22Rv1 (cell line): ENCODE data around the gene NKAP.
"Not testable (repeated sequence)": the region's sequence is repeated elsewhere in the genome, so short reads cannot be mapped to it uniquely, and the experiment has no call there.

Experiments used
- H3K27ac ChIP-seq: fragments of 450-650 bp; 2 replicates; pipeline ENCODE4 v1.5.1; 2017
- ZFX ChIP-seq: fragments of 450-650 bp; IDR thresholded peaks from 2 replicates; pipeline ENCODE4 v1.6.1; 2017; ENCODE audit warnings: antibody characterized with exemption, borderline replicate concordance
- TF ChIP-seq, protein P1 (sequence below): fragments of 450-650 bp; IDR thresholded peaks from 2 replicates; pipeline ENCODE4 v1.5.1; 2017; ENCODE audit warnings: mild to moderate bottlenecking

Gene NKAP

DNA sequence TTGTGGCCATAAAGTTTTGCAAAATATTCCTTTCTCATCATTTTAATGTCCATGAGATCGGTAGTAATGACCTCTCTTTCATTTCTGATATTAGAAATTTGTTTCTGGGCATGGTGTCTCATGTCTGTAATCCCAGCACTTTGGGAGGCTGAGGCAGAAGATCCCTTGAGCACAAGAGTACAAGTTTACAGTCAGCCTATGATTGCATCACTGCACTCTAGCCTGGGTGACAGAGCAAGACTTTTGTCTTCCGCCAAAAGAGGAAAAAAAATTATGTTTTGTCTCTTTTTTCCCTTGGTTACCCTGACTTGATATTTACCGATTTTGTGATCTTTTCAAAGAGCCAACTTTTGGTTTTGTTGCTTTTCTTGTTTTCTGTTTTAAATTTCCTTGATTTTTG, 10.8 kb upstream of the NKAP start:
- no peak for TF ChIP-seq ZFX
- TF ChIP-seq, protein P1, sequence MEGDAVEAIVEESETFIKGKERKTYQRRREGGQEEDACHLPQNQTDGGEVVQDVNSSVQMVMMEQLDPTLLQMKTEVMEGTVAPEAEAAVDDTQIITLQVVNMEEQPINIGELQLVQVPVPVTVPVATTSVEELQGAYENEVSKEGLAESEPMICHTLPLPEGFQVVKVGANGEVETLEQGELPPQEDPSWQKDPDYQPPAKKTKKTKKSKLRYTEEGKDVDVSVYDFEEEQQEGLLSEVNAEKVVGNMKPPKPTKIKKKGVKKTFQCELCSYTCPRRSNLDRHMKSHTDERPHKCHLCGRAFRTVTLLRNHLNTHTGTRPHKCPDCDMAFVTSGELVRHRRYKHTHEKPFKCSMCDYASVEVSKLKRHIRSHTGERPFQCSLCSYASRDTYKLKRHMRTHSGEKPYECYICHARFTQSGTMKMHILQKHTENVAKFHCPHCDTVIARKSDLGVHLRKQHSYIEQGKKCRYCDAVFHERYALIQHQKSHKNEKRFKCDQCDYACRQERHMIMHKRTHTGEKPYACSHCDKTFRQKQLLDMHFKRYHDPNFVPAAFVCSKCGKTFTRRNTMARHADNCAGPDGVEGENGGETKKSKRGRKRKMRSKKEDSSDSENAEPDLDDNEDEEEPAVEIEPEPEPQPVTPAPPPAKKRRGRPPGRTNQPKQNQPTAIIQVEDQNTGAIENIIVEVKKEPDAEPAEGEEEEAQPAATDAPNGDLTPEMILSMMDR, result no peak
- no peak overlapping the region for H3K27ac ChIP-seq

DNA sequence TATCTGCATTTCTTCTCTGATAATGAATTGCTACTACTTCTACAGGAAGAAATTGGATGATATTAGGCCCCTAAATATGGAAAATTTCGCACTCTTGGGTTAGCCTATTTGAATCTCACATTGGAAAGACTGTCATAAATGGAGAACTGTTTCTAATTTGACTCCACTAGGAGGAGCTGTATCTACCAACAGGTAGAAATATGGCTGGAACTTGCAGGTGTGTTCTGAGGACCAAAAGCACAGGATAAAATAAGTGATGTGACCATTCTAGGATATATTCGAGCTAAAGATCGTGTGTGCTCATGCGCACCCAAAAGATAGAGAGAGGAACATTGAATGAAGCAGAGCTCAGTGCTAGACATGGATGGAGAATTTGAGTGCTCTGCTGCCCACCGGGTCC, 4.8 kb upstream of the NKAP start:
- H3K27ac ChIP-seq, result no peak overlapping the region
- TF ChIP-seq, protein P1, result peak; percentile 47
- no peak for TF ChIP-seq ZFX

DNA sequence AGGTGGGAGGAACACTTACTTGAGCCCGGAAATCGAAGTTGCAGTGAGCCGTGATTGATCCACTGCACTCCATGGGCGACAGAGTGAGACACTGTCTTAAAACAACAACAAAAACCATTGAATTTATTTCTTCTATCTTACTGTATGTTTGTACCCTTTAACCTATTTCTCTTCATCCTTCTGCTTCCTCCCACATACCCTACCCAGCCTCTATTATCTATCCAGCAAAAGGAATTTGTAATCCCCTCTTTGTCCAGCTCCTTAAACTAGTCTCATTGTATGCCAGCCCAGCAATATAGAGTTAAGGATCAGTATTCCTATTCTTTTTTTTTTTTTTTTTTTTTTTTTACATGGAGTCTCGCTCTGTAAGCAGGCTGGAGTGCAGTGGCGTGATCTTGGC, 1.9 kb upstream of the NKAP start:
- H3K27ac ChIP-seq, result no peak overlapping the region
- TF ChIP-seq, protein P1, result no peak
- no peak for TF ChIP-seq ZFX

DNA sequence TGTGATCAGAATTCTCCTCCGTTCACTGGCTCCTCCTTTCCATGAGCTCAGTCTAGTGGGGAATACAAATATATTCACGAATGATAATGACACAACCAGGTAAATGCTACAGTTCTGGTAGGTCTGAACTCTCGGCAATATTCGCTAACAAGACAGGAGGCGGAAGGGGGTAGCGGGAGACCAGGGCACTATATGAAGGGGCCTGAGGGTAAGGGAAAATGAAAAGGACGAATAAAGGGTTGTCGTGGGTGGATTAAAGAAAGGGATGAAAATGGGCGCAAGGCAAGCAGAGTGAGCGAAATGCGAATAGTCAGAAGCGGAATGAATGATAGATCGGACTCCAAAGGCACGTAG, 743 bp downstream of the NKAP start:
- TF ChIP-seq ZFX, result no peak
- TF ChIP-seq, protein P1, result no peak
- peak overlapping the region; percentile 78 for H3K27ac ChIP-seq

DNA sequence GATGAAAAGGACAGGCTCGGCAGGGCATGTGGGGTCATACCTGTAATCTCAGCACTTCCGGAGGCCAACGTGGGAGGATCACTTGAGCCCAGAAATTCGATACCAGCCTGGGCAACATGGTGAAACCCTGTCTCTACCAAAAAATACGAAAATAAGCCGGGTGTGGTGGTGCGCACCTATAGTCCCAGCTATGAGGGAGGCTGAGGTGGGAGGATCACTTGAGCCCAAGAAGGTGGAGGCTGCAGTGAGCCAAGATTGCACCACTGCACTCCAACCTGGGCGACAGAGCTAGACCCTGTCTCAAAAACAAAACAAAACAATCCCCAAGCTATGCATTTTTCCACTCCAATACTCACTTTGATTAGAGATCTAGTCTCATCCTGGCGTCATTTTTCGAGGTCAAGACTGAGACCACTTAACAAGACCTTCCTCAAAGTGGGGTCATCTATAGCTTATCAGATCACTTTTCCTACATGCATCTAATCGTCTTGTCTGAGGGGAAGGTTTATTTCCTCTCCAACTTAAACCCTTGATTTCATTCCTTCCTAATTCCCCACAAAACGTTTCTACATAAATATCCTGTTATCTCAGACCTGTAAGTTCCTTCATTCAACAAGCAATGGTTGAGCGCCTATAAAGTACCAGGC, 1.3 kb downstream of the NKAP start:
- H3K27ac ChIP-seq, result peak overlapping the region; percentile 78
- TF ChIP-seq, protein P1, result no peak
- TF ChIP-seq ZFX, result no peak

DNA sequence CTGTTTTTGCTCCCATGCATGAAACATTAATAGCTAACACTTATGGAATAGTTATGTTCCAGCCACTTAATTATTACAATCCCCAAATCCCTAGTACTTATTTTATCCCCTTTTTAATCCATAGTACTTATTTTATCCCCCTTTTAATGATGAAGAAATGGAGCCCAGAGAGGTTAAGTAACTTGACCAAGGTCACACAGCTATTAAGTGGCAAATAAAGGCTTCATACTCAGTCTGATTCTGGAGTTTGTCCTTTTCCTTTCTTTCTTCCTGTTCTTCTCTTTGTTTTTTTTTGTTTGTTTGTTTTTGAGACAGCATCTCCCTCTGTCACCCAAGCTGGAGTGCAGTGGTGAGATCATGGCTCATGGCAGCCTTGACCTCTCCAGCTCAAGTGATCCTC, 2.2 kb downstream of the NKAP start:
- no peak overlapping the region for H3K27ac ChIP-seq
- TF ChIP-seq, protein P1, result no peak

DNA sequence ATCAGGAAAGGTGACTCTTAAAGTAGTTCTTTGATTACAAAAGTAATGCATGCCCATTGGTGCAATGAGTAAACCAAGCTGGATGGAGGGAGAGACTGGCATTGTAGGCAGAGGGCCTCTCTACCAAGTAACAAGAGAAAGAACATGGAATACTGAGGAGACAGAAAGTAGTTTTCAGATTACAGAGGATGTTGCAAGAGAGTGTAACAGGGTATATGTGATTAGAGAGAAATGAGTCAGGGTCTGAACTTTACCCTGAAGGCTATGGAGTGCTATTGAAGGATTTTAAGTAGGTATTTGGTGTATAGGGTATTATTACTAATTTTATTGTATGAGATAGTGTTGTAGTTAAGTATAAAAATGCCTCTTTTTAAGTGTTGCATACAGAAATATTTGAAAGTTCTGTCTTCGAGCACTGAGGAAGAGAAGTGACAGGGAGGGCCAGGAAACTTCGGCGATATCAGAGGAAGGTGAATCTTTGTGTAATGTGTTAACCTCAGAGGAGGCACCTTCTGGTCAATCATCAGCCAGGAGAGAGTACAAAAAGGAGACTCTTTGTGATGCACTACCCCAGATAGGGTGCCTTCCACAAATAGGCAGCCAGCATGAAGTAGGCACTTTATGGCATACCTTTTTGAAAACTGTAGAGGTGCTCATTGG, 8.2 kb downstream of the NKAP start:
- TF ChIP-seq, protein P1, result no peak
- TF ChIP-seq ZFX, result no peak

DNA sequence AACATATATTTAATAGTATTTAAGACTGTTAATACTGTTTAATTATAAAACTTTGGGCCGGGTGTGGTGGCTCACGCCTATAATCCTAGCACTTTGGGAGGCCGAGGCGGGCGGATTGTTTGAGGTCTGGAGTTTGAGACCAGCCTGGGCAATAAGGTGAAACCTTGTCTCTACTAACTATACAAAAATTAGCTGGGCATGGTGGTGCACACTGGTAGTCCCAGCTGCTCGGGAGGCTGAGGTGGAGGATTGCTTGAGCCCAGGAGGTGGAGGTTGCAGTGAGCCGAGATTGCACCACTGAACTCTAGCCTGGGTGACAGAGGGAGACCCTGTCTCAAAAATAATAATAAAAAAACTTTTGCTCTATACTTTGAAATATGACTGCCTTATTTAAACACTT, 21.2 kb downstream of the NKAP start:
- H3K27ac ChIP-seq, result not testable (repeated sequence)

More for the DNA sequence above, 8.2 kb downstream of the NKAP start:
- H3K27ac ChIP-seq, result no peak overlapping the region
